HK-2 (cell line): Measurements from ENCODE around the gene SAPCD2.

Experiments
- DNase-seq: peaks from one replicate; pipeline ENCODE4 v3.0.0-alpha.2; 2018; ENCODE audit not compliant: unreplicated experiment

Gene SAPCD2

GRCh38 chr9:137031904-137032640, 38.3 kb downstream of the SAPCD2 start, which contains the start of gene FUT7:
TSS of gene FUT7 (minus strand) at chr9:137032088. CDS start at chr9:137031991, 97 bp downstream.
- no peak for DNase-seq

DNA sequence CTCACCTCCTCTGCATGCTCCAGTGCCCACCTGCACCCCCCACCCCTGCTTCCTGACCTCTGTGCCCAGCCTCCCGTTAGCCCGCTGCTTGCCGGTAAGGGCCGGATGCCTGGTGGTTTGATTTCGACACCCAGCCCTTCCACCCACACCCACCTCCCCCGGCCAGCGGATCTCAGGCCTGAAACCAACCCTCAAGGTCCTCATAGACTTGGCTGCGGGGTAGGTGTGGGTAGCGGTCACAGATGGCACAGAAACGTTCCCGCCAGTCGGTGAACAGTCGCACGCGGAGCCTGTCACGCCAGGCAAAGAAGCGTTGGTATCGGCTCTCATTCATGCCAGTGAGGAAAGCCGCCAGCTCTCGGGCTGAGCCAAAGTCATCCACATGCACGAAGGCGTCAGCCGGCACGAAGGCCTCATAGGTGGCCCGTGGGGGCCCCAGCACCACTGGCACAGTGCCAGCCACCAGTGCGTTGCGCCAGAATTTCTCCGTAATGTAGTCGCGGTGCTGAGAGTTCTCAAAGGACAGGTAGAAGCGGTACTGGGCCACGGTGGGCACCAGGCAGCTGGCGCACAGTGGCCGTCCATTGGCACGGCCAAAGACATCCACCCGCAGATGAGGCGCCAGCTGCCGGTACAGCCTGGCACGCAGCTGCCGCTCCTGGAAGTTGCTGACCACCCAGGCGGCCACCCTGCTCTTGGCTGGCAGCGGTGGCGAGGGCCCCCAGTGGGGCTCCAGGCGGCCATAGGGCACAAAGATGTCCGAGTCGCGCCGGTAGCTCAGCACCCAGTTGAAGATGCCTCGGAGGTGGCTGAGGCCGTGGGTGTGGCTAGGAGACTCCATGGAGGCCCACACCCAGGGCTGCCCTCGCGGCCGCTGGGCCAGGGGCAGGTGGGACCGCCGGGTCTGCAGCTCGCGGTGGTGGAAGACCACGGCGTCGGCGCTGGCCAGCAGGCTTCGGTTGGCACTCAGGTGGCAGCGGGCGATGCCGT, 39.5 kb downstream of the SAPCD2 start:
- DNase-seq: peak; percentile 54

- DNase-seq: no peak
Observed at GRCh38 chr9:137030006-137030405, 40.4 kb downstream of the SAPCD2 start.

GRCh38 chr9:137029058-137029936, 41.1 kb downstream of the SAPCD2 start:
- DNase-seq: peak; percentile 83

GRCh38 chr9:137028263-137029057, 41.9 kb downstream of the SAPCD2 start:
- DNase-seq: peak; percentile 51

DNA sequence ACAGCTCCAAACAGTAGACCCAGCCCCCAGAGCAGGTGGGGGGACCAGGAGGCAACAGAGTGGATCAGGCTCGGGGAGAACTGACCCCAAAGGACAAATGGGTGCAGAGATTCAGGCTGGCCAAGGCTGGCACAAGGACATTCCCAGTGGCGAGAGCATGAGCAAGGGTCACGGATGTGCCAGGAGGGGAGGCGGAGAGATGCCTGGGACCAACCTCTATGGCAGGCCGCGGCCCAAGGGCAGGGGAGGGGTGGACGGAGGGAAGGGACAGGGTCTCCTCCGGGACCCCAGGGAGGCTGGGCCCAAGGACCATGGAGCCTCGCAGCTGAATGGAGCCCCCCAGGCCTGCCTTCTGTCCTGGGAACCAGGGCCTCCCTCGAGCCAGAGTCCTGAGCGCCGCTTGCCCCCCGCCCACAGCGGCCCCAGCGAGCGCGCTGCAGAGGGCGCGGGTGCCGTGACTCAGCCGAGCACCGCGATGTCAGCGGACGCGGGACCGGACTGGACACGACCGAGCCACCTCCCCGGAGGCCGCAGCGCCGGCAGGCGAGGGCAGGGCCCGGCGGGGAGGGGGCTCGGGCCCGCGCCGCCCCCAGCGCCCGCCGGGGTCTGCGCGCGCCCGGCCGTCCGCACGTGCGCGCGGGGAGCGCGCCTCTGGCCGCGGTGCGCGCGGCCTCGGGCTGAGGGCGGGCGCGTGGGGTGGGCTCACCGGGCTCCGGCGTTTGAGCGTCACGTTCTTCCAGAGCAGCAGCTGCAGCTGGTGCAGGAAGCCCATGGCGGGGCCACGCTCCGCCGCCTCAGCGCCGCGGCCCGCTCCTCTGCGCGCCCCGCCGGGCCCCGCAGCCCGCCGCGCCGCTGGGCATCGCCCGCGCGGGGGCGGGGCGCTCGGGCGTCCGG, 42.7 kb downstream of the SAPCD2 start, which contains the start of gene ABCA2:
TSS of gene ABCA2 (minus strand) at position 869 of the 894 bp plus-strand sequence. CDS start at position 772, 97 bp downstream.
- peak; percentile 34 for DNase-seq

- no peak for DNase-seq
Observed at GRCh38 chr9:137026828-137027227, 43.5 kb downstream of the SAPCD2 start.

- no peak for DNase-seq
Observed at GRCh38 chr9:137026384-137026783, 44.0 kb downstream of the SAPCD2 start.

DNA sequence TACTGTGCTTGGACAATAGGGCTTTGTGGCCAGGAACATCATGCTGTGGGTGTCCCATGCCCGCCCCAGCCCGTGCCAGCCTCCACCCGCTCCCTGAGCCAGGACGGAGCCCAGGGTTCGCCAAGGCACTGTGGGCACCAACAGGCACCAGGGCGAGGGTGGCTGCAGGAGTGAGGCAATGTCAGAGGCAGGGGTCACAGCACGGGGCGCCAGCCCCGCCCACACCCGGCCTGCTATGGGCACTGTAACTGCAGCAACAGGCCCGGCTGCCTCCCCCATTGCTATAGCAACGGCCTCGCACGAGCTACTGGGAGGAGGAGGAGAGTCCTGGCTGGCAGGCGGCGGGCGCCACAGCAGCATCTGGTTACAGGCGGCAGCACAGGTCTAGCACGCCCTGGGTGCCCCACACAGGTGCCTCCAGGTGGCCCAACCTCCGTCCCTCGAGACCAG, 44.8 kb downstream of the SAPCD2 start:
- DNase-seq: no peak

DNA sequence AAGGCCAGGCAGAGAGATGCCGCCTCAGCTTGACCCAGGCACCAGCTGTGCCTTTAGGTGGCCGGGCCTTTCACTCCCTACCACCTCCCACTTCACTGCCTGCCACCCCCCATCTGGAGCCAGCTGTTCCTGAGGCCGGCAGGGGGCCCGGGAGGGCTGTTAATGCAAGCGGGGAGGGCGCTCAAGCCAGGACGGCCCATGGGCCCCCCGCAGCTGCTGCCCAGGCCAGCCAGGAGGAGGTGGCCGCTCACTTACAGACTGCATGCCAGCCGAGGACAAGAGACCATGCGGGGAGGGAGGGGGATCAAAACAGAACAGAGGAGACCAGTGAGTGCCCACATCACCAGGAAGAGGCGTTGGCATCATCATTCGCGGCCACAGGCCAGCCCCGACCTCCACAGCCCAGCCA, 46.8 kb downstream of the SAPCD2 start:
- no peak for DNase-seq

DNA sequence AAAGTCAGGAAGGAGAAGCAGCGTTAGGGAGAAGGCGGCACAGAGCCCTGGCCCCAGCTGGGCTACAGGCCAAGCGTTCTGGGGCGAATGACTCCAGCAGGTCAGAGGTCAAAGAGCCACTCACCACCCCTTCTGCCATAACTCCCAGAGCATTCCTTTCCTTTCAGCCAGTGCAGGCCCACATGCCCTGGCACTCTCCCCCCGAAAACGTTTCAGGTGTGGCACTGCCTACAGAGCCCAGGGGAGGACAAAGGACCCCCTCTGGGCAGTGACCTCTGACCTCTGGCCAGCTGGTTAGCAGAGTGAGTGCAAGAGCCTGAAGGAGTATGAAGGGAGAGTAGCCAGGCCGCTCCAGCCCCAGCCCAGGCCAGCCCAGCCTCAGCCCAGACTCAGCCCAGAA, 47.2 kb downstream of the SAPCD2 start:
- no peak for DNase-seq

DNA sequence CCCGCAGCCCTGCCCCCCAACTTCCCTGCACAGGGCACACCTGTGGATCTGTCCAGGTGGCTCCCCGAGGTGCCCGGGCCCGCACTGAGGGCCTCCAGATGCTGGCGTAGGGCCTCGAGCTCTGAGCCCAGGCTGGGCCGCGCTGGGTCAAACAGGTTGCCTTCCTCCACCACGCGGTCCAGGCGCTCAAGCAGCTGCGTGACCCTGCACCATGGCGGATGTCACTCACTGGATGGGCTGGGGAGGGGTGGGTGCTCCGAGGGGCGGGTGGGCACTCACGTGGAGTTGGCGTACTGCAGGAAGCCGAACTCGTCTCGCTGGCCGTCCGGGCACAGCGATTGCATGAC, 47.7 kb downstream of the SAPCD2 start:
- DNase-seq: no peak

GRCh38 chr9:137021979-137022661, 48.2 kb downstream of the SAPCD2 start:
- peak; percentile 75 for DNase-seq

DNA sequence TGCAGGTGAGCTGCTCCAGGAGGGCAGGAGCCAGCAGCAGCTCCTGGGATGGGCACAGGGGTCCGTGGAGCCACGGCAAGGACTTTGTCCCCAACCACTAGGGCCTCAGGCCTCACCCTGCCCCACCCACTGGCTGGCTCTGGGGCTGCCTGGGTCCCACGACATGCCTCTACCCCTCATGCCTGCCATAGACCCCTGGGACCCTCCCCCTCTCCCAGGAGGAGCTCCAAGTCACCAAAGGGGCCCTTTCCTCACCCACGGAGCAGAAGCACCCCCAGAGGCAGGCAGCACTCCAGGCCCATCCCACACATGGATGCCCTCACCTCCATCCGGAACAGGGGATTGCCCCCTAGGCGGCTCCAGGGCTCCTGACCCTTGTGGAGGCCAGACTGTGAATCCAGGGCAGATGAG, 48.8 kb downstream of the SAPCD2 start:
- DNase-seq: no peak

GRCh38 chr9:137020771-137021567, 49.4 kb downstream of the SAPCD2 start:
- DNase-seq: no peak

DNA sequence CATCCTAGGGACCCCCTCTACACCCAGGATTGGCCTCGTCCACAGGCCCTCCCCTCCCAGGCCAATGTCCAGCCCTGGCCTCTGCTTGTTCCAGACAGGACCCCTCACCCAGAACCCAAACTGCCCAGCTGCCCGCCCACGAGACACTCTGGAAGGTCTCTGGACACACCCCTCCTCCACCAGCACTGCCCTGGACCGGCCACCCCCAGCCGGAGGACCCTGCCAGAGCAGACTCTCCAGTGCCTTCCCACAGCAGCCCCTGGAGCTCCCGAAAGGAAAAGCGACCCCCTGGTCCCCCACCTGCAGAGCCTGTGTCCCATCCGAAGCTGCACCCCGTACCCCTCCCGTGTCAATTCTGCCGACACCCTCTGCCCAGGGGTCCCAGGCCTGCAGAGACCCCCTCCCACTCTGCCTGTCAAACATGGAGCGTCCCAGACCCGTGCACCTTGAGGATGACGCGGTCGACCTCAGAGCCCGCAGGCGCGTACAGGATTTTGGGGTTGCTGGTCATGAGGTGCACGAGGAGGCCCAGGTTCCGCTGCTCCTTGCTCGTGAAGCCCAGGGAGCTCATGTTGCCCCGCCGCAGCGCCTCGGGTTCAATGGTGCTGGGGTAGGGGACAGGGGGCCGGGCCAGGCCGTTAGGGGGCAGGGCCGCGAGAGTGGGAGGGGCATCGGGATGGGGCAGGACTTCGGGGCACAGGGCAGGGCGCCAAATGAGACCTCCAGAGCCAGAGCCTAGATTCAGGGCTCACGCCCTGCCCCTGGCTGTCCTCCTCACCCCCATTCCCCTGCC, 50.3 kb downstream of the SAPCD2 start:
- DNase-seq: no peak
